Adrenal gland (tissue), 12 donors: Measurements from ENCODE around the gene TTC8. TPM values are rescaled to one million over a fixed set of nuclear protein-coding genes. Genes with fewer than 3 reads are reported as not detected.
A peak's percentile ranks its signal among the peaks of the same experiment; 100 is the strongest.

ENCODE experiments used
- DNase-seq, 7 donors: peaks; one replicate each; pipeline ENCODE4 v3.0.0-alpha.2; 2019 to 2020
- H3K27ac ChIP-seq, 5 donors: fragments of 200-600 bp; sonication (generic) in 4 of 5; 1 replicate in 3 of 5; 2 replicates in 2 of 5; pipeline versions ENCODE4 v1.5.1 to v1.8.0; 2016 to 2020; ENCODE audit warnings: mild to moderate bottlenecking in 1 of 5
- H3K27me3 ChIP-seq: fragments of 200-600 bp; 2 replicates; pipeline ENCODE4 v1.8.0; 2021
- H3K36me3 ChIP-seq, 2 donors: fragments of 200-600 bp; replicated peaks in 1 of 2; 1 replicate in 1 of 2; 2 replicates in 1 of 2; pipeline versions ENCODE4 v1.5.1 to v1.8.0; 2018 to 2022
- H3K4me1 ChIP-seq, 2 donors: fragments of 200-600 bp; replicated peaks in 1 of 2; 1 replicate in 1 of 2; 2 replicates in 1 of 2; pipeline versions ENCODE4 v1.5.1 to v1.8.0; 2018 to 2021
- H3K4me3 ChIP-seq, 4 donors: fragments of 200-600 bp; sonication (generic) in 3 of 4; one replicate each; pipeline ENCODE4 v1.5.1; 2016 to 2018
- H3K9me3 ChIP-seq, 3 donors: fragments of 200-600 bp; sonication (generic) in 1 of 3; replicated peaks in 1 of 3; 1 replicate in 2 of 3; 2 replicates in 1 of 3; pipeline versions ENCODE4 v1.5.1 to v1.8.0; 2016 to 2021
- POLR2A ChIP-seq, 2 donors: fragments of 450-650 bp; IDR thresholded peaks; one replicate each; pipeline ENCODE4 v1.6.1; 2017; ENCODE audit warnings: antibody characterized with exemption in 2 of 2, mild to moderate bottlenecking in 2 of 2, moderate library complexity in 1 of 2
- WGBS, 4 donors: extraction: QIAGEN DNeasy Blood & Tissue Kit in 2 of 4; methylation state at CpG; one replicate each; pipeline versions ENCODE4 v1.1.5 to v1.1.7; 2013 to 2017; 5-methylcytosine and 5-hydroxymethylcytosine counted together
- intact Hi-C, 2 donors: fragments of 100-400 bp; cut with DNase I; formaldehyde crosslinking; loops; one replicate each; pipeline versions ENCODE4 v1.14.1 to v1.15.0; 2022 to 2023
- polyA plus RNA-seq, 3 donors: library from polyadenylated mRNA; stranded (reverse); fragments of 200-250 nt in 2 of 3; fragments of 350-450 nt in 1 of 3; fragmentation: Illumina TruSeq in 1 of 3; extraction: RNeasy Lipid Tissue Mini Kit (QIAGEN cat#74804) in 1 of 3; gene quantifications; one replicate each; pipeline ENCODE4 v1.2.3, GENCODE V29; 2013 to 2014
- total RNA-seq, 9 donors: library from RNA; depleted of rRNA in 4 of 9; stranded (reverse); fragments of >200 nt in 4 of 9; fragments of 120-200 nt in 1 of 9; fragmentation: NEBNext Ultra II Directional in 1 of 9; extraction: Animal tissue kit (Norgen Biotek cat#: 25700) in 1 of 9; gene quantifications; one replicate each; pipeline versions ENCODE4 v1.1.0 to v1.2.4, GENCODE V29; 2013 to 2023
- TF ChIP-seq, protein P1 (sequence below), 6 experiments: fragments of 450-650 bp in 4 of 6; fragments of 200-600 bp in 2 of 6; sonication (generic) in 1 of 6; IDR thresholded peaks; 1 replicate in 5 of 6; 2 replicates in 1 of 6; pipeline versions ENCODE4 v1.5.1 to v1.8.0; 2016 to 2021; ENCODE audit warnings: antibody characterized with exemption in 6 of 6, mild to moderate bottlenecking in 2 of 6, moderate library complexity in 1 of 6
- donor health status: healthy with polysubstance abuse.
- donor health status: Bipolar disorder and iron deficiency.
- donor health status: DM: yes; HTN: yes; CAD: no.
- donor health status: DM: no; HTN: no; CAD: no.
- donor health status: DM: no; HTN: no; CAD: no.
- donor health status: DM: yes; HTN: yes; CAD: no.

The TTC8 gene
- total and polyA plus RNA-seq, 12 donors = 40.4 to 184 (median 68.3) TPM

- peaks cover 0 to 9% of the 10 kb centered on the region in 2 donors for H3K4me1 ChIP-seq
- no peak for TF ChIP-seq POLR2A (IDR thresholded peaks at IDR 0.05)
- TF ChIP-seq, protein P1, sequence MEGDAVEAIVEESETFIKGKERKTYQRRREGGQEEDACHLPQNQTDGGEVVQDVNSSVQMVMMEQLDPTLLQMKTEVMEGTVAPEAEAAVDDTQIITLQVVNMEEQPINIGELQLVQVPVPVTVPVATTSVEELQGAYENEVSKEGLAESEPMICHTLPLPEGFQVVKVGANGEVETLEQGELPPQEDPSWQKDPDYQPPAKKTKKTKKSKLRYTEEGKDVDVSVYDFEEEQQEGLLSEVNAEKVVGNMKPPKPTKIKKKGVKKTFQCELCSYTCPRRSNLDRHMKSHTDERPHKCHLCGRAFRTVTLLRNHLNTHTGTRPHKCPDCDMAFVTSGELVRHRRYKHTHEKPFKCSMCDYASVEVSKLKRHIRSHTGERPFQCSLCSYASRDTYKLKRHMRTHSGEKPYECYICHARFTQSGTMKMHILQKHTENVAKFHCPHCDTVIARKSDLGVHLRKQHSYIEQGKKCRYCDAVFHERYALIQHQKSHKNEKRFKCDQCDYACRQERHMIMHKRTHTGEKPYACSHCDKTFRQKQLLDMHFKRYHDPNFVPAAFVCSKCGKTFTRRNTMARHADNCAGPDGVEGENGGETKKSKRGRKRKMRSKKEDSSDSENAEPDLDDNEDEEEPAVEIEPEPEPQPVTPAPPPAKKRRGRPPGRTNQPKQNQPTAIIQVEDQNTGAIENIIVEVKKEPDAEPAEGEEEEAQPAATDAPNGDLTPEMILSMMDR (IDR thresholded peaks at IDR 0.05) = no peak
- DNase-seq = no peak
- 85 to 93% (median 92%) methylated on average over 3 of the region's 3 CpGs for WGBS, 4 donors
- intact Hi-C loops = loop anchor here in 1 of 2 donors (10.0 kb wide), 1 partner anchor 202 kb away; no protein-coding TSS in a partner anchor
- no peak overlapping the region for H3K4me3 ChIP-seq
- H3K9me3 ChIP-seq = no peaks in the 10 kb centered on the region
- H3K36me3 ChIP-seq = peaks cover 0 to 19% of the 10 kb centered on the region in 2 donors
- no peaks in the 10 kb centered on the region for H3K27me3 ChIP-seq
- H3K27ac ChIP-seq = no peak overlapping the region
Measured at GRCh38 chr14:88866305-88866704, 41.9 kb downstream of the TTC8 start.

GRCh38 chr14:88868558-88869159 is 44.2 kb downstream of the TTC8 start:
- H3K27me3 ChIP-seq = no peaks in the 10 kb centered on the region
- H3K4me3 ChIP-seq = no peak overlapping the region
- H3K9me3 ChIP-seq = no peaks in the 10 kb centered on the region
- H3K36me3 ChIP-seq = peaks cover 0 to 17% of the 10 kb centered on the region in 2 donors
- intact Hi-C loops = loop anchor here in 1 of 2 donors (10.0 kb wide), 1 partner anchor 204 kb away; no protein-coding TSS in a partner anchor
- DNase-seq = no peak
- no peak overlapping the region for H3K27ac ChIP-seq
- H3K4me1 ChIP-seq = peaks cover 4 to 29% of the 10 kb centered on the region in 2 donors
- TF ChIP-seq, protein P1 (IDR thresholded peaks at IDR 0.05) = peak in 5 of 6 experiments; percentile 11 to 48 (median 34)
- TF ChIP-seq POLR2A (IDR thresholded peaks at IDR 0.05) = no peak

DNA sequence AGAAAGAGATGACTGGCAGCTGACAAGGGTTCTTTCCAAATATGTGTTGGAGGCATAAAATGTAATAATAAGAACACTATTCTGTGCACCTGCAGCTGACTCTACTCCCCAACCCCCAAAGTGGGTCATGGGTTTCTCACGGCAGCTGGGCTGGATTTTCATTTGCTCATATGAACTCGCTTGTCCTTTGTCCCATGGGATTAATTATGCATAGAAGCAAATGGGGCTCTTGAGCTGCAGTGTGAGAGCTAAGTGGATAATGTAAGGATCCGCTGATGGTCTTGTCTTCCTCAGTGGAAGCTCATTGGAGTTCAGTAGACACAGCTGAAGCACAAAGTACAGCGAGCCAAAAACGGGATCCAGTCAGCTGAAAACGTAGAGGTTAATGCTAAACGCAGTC is 46.3 kb downstream of the TTC8 start:
- Histone ChIP-seq H3K4me3 (no peak overlapping the region), H3K9me3 (no peaks in the 10 kb centered on the region), H3K27ac (no peak overlapping the region), H3K27me3 (no peaks in the 10 kb centered on the region), H3K36me3 (peaks cover 0 to 17% of the 10 kb centered on the region in 2 donors), H3K4me1 (peaks cover 4 to 23% of the 10 kb centered on the region in 2 donors)
- no peak for DNase-seq
- no peak for TF ChIP-seq POLR2A (IDR thresholded peaks at IDR 0.05)
- TF ChIP-seq, protein P1 (IDR thresholded peaks at IDR 0.05) = no peak
- intact Hi-C loops = no loop called here
- WGBS, 4 donors = 90 to 96% (median 94%) methylated on average over 7 of the region's 7 CpGs

- Histone ChIP-seq H3K4me1 (peaks cover 4 to 23% of the 10 kb centered on the region in 2 donors), H3K27ac (no peak overlapping the region), H3K9me3 (no peaks in the 10 kb centered on the region), H3K36me3 (peaks cover 0 to 17% of the 10 kb centered on the region in 2 donors), H3K27me3 (no peaks in the 10 kb centered on the region), H3K4me3 (no peak overlapping the region)
- intact Hi-C loops = no loop called here
- WGBS, 4 donors = 84 to 90% (median 88%) methylated on average over 3 of the region's 3 CpGs
- no peak for TF ChIP-seq POLR2A (IDR thresholded peaks at IDR 0.05)
- TF ChIP-seq, protein P1 (IDR thresholded peaks at IDR 0.05) = no peak
- no peak for DNase-seq
Measured at GRCh38 chr14:88871429-88871828, 47.0 kb downstream of the TTC8 start.
